H1 (cell line): ENCODE results near the gene HLA-DQA1. TPM values are rescaled to one million over a fixed set of nuclear protein-coding genes. Genes with fewer than 3 reads are reported as not detected.

Source experiments
- JUN ChIP-seq: IDR thresholded peaks from 2 replicates; pipeline ENCODE4 v1.6.1; 2011; ENCODE audit warnings: low read depth, mild to moderate bottlenecking, improper control_type of control experiment, low read length
- PHF8 ChIP-seq: fragments of 200-600 bp; sonication (generic); conservative IDR thresholded peaks from 2 replicates; pipeline ENCODE4 v1.7.1; 2012; ENCODE audit warnings: low read depth, mild to moderate bottlenecking, inconsistent platforms, low read length, moderate library complexity
- SRF ChIP-seq: IDR thresholded peaks from 2 replicates; pipeline ENCODE4 v1.6.1; 2011; ENCODE audit warnings: mild to moderate bottlenecking, low read depth, low read length, moderate library complexity
- polyA plus RNA-seq, 7 experiments: library from polyadenylated mRNA; depleted of rRNA in 3 of 7; stranded (reverse) in 5 of 7; unstranded in 2 of 7; fragments of >200 nt in 5 of 7; fragments of 200-250 nt in 2 of 7; gene quantifications; 1 replicate in 5 of 7; 2 replicates in 1 of 7; 4 replicates in 1 of 7; pipeline versions ENCODE4 v1.2.1 to v1.2.3, GENCODE V29; 2011 to 2013; ENCODE audit warnings: missing spikeins in 2 of 7, mixed read lengths in 2 of 7
- total RNA-seq: library from RNA; stranded (reverse); fragmentation: NEBNext Ultra II Directional; extraction: Animal tissue kit (Norgen Biotek cat#: 25700); gene quantifications from 2 replicates; pipeline ENCODE4 v1.2.1, GENCODE V29; 2021

HLA-DQA1 gene
- total and polyA plus RNA-seq, 2 of the 8 experiments (the other 6 are each of a cell fraction or from before 2014, with no cell fraction given) = 0.12 TPM; not detected in 1

DNA sequence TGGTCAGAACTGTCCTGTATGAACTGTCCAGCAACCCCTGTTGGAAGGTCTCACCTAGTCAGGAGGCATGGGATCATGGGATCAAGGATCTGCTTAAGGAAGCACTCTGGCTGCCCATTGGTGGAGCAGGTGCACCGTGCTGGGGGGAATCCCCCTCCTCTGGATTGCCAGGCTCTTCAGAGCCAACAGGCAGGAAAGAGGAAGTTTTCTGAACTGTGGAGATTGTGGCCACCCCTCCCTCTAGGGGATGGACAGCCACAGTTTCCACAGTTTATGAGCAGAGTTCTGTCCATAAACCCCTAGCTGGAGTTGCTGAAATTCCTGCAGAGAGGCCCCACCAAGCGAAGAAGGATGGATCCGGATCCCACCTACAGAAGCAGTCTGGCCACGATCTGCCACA, 42.3 kb downstream of the HLA-DQA1 start (continued):
- TF ChIP-seq JUN = no peak
- TF ChIP-seq SRF = no peak
- TF ChIP-seq PHF8 = no peak
- TF ChIP-seq, all 59 proteins: peak for 0
